ENCODE data around the gene TNNT3. TPM values are rescaled to one million over a fixed set of nuclear protein-coding genes. Genes with fewer than 3 reads are reported as not detected.
A peak's percentile ranks its signal among the peaks of the same experiment; 100 is the strongest.
"Not testable (repeated sequence)": the region's sequence is repeated elsewhere in the genome, so short reads cannot be mapped to it uniquely, and the experiment has no call there.

The TNNT3 gene
- total RNA-seq, 4 donors from 2014 or later, result 3.2 to 60.6 (median 29.3) TPM; not detected in 1

DNA sequence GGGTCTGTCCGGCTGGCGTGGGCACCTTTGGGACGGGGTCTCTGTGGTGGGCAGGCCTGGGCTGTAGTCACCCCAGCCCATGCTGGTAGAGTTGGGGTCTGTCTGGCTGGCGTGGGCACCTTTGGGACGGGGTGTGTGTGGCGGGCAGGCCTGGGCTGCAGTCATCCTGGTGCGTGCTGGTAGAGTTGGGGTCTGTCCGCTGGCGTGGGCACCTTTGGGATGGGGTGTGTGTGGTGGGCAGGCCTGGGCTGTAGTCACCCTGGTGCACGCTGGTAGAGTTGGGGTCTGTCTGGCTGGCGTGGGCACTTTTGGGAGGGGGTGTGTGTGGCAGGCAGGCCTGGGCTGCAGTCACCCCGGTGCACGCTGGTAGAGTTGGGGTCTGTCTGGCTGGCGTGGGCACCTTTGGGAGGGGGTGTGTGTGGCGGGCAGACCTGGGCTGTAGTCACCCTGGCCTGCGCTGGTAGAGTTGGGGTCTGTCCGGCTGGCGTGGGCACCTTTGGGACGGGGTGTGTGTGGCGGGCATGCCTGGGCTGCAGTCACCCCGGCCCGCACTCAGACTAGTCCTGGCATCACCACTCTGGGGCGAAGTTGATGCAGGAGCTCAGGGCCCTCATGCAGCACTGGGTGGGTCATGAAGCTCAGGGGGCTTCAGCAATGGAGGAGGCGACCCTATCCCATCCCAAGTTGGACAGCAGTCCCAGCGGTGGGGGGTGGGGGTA is 47.1 kb upstream of the TNNT3 start:
- Histone ChIP-seq H3K27me3 (no peaks in the 10 kb centered on the region), H3K36me3 (no peaks in the 10 kb centered on the region), H3K27ac (peak overlapping the region; percentile 77 to 89), H3K4me3 (no peak overlapping the region), H3K9me3 (no peaks in the 10 kb centered on the region), H3K4me1 (peaks cover 0 to 13% of the 10 kb centered on the region in 2 donors)
- DNase-seq, result no peak
- intact Hi-C loops (cut with DNase I; ENCODE audit: low total_unique reads), result no loop called here
- TF ChIP-seq, protein P1, sequence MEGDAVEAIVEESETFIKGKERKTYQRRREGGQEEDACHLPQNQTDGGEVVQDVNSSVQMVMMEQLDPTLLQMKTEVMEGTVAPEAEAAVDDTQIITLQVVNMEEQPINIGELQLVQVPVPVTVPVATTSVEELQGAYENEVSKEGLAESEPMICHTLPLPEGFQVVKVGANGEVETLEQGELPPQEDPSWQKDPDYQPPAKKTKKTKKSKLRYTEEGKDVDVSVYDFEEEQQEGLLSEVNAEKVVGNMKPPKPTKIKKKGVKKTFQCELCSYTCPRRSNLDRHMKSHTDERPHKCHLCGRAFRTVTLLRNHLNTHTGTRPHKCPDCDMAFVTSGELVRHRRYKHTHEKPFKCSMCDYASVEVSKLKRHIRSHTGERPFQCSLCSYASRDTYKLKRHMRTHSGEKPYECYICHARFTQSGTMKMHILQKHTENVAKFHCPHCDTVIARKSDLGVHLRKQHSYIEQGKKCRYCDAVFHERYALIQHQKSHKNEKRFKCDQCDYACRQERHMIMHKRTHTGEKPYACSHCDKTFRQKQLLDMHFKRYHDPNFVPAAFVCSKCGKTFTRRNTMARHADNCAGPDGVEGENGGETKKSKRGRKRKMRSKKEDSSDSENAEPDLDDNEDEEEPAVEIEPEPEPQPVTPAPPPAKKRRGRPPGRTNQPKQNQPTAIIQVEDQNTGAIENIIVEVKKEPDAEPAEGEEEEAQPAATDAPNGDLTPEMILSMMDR (IDR thresholded peaks at IDR 0.05), result no peak
- no peak for TF ChIP-seq POLR2A (IDR thresholded peaks at IDR 0.05)

DNA sequence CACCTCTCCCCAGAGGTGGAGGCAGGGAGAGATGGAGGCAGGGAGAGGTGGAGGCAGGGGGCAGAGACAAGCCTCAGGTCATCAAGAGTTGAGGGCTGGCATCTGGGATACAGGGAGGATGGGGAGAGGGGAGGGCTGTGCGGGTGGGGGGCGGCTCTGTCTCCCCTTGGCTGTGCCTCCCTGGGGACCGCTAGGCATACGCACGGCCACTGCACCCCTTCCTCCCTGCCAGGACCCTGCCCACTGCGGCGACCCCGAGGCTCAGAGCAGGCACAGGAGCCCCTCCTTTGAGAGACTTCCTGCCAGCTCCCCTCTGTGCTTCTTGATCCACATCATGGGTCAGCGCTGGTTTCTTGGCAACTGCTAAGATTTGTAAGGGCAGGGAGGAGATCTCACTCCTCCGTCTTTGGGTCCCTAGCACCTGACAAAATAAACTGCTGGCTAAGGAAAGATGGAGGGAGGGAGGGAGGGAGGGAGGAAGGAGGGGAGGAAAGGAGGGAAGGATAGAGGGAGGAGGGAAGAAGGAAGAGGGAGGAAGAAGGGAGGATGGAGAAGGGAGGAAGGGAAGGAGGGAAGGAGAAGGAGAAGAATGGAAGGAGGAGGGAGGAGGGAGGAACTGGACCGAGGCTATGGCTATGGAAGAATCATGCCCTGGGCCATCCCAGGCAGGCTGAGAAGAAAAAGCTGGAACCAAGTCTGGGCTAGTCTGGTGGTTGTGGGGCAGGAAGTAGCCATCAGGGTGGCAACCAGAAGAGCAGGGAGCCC is 46.3 kb upstream of the TNNT3 start:
- peaks cover 0 to 13% of the 10 kb centered on the region in 2 donors for H3K4me1 ChIP-seq
- TF ChIP-seq POLR2A (IDR thresholded peaks at IDR 0.05), result no peak
- TF ChIP-seq, protein P1 (IDR thresholded peaks at IDR 0.05), result no peak
- no peak overlapping the region for H3K4me3 ChIP-seq

DNA sequence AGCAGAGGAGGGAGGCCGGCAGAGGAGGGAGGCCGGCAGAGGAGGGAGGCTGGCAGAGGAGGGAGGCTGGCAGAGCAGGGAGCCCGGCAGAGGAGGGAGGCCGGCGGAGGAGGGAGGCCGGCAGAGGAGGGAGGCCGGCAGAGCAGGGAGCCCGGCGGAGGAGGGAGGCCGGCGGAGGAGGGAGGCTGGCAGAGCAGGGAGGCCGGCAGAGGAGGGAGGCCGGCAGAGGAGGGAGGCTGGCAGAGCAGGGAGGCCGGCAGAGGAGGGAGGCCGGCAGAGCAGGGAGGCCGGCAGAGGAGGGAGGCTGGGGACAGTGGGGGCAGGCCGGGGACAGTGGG is 45.7 kb upstream of the TNNT3 start:
- DNase-seq; intact Hi-C loops (cut with DNase I; ENCODE audit: low total_unique reads): not testable (repeated sequence)

More for the DNA sequence above, 46.3 kb upstream of the TNNT3 start:
- Histone ChIP-seq H3K27me3 (no peaks in the 10 kb centered on the region), H3K27ac (peak overlapping the region; percentile 77 to 89), H3K36me3 (no peaks in the 10 kb centered on the region), H3K9me3 (no peaks in the 10 kb centered on the region)
- intact Hi-C loops (cut with DNase I; ENCODE audit: low total_unique reads), result no loop called here
- peak in 1 of 2 donors; percentile 68 for DNase-seq

DNA sequence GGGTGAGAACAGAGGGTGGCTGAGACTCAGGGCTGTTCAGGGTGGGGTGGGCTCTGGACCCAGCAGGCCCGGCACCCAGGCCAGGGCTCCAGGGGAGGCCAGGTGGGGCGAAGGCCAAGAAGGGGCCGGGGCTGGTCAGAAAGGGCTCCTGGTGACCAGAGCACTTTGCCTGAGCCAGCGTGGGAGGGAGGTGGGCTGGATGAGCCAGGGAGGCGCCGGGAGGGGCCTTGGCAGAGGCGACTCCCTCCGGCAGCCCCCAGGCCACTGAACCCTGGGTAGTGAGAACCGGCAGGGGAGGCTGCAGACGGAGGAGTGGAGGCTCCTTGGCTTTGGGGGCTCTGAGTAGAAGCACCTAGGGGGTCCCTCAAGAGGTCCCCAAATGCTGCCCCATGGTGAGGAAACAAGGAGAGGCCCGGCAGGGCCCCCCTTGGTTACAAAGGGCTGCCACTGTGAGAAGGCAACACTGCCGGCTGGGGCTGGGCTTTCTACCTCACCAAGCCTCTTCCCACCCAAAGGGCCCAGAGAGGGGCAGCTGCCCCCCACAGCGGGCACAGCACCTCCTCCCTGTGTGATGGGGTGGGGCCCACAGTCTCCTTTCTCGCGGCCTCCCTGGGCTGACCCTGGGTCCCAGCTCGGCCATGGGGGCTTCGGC is 44.9 kb upstream of the TNNT3 start:
- peak in 1 of 2 donors; percentile 54 for DNase-seq
- Histone ChIP-seq H3K27ac (peak overlapping the region; percentile 86 to 89), H3K4me1 (peaks cover 0 to 13% of the 10 kb centered on the region in 2 donors)
- H3K27me3 ChIP-seq; H3K36me3 ChIP-seq; H3K9me3 ChIP-seq; intact Hi-C loops (cut with DNase I; ENCODE audit: low total_unique reads); H3K4me3 ChIP-seq: not testable (repeated sequence)

More for the DNA sequence above, 45.7 kb upstream of the TNNT3 start:
- H3K36me3 ChIP-seq, H3K9me3 ChIP-seq, H3K4me3 ChIP-seq, H3K27me3 ChIP-seq: not testable (repeated sequence)
- peak overlapping the region; percentile 77 to 89 for H3K27ac ChIP-seq
- peaks cover 0 to 13% of the 10 kb centered on the region in 2 donors for H3K4me1 ChIP-seq

DNA sequence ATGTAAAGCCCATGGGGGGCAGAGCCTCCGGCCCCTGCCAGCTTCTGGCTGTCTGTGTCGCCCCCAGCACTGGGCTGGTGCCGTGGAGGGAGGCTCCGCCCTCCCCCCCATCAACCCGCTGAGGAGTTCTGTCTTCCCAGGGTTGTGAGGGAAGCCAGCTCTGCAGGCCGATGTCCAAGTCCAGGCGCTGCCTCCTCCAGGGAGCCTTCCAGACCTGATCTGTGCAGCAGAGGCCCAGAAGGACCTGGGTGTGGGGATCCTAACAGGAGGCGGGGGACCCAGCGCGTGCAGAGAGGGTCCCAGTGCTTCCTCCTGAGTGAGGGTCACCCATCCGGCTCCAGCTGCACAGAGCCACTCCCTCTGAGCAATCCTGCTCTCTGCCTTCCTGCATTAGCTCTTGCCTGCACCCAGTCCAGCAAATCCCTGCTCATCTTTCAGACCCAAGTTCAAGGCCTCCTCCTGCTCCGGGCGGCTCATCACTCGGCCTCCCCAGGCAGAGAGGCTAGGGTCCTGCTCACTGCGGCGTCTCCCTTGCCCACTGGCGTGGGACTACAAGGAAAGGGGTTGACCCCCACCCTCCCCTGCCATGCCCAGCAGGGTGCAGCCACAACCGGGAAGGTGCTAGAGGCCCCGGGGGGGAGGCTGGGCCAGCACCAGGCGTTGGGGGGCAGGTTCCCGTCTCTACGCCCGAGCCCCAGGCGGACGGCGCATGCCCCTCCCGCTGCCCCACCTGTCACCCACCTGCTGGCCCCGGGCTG is 44.2 kb upstream of the TNNT3 start:
- no peak for TF ChIP-seq POLR2A (IDR thresholded peaks at IDR 0.05)
- TF ChIP-seq, protein P1 (IDR thresholded peaks at IDR 0.05), result no peak
- Histone ChIP-seq H3K36me3 (no peaks in the 10 kb centered on the region), H3K4me3 (no peak overlapping the region), H3K27ac (peak overlapping the region; percentile 86 to 89), H3K4me1 (peaks cover 0 to 11% of the 10 kb centered on the region in 2 donors), H3K9me3 (no peaks in the 10 kb centered on the region), H3K27me3 (no peaks in the 10 kb centered on the region)
- intact Hi-C loops (cut with DNase I; ENCODE audit: low total_unique reads), result no loop called here
- DNase-seq, result peak; percentile 16 to 56

DNA sequence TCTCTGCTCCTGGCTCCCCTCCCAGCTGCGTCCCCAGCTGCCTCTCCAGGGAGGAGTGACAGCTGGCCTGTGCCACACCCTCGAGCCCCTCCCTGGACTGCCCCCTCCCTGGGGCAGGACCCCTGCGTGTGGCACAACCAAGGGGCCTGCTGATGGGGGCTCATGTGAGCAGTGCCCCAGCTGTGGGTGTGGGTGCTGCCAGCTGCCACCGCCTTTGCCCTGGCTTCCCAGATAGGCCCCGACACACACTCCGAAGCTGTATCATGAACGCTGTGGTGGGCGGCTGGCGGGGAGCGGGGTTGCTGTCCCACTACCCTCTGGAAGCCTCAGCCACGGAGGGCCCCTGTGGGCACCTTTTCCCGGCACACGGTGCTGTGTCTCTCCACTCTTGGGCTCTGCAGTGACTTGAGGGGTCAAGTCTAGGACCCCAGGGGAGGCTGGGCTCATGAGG is 43.6 kb upstream of the TNNT3 start:
- H3K4me3 ChIP-seq, result peak overlapping the region in 1 of 2 donors; percentile 13
- peaks cover 0 to 14% of the 10 kb centered on the region in 2 donors for H3K4me1 ChIP-seq
- H3K9me3 ChIP-seq; H3K27me3 ChIP-seq; DNase-seq; intact Hi-C loops (cut with DNase I; ENCODE audit: low total_unique reads); H3K36me3 ChIP-seq: not testable (repeated sequence)
- H3K27ac ChIP-seq, result peak overlapping the region; percentile 86 to 89

Data from uterus (tissue), 4 donors.